ENCODE data around the gene PITX2.

The PITX2 gene

GRCh38 chr4:110635163-110635865 is 12.4 kb upstream of the PITX2 start:
- H3K4me1 ChIP-seq (ENCODE audit: control insufficient read depth, insufficient read depth, low read length): no peaks in the 10 kb centered on the region
- peak overlapping the region; percentile 9 for H3K4me3 ChIP-seq (ENCODE audit: low read depth, low read length)
- no peak overlapping the region for H3K27ac ChIP-seq (ENCODE audit: extremely low read depth, low read depth, low read length)
- ChIA-PET CTCF (no interaction called here), POLR2A (interaction anchor here (1.8 kb wide), 1 partner anchor 13 kb away, joined by 14 read pairs; the partner anchor contains the start of gene PITX2)
- peaks cover 0 to 36% of the 10 kb centered on the region in 2 experiments; a peak in 1 of 3 replicates for H3K36me3 ChIP-seq (ENCODE audit: control insufficient read depth in 2 of 2, insufficient read depth in 1 of 2, low read length in 2 of 2)
- TF ChIP-seq ZNF433 (tag by site-specific recombination; IDR thresholded peaks at IDR 0.05; ENCODE audit: low read depth) (no peak), MYNN (tag by site-specific recombination; IDR thresholded peaks at IDR 0.05; ENCODE audit: borderline replicate concordance) (no peak), EGR2 (tag by site-specific recombination; IDR thresholded peaks at IDR 0.05; ENCODE audit: low read depth) (no peak), ZNF514 (tag by site-specific recombination; IDR thresholded peaks at IDR 0.05) (no peak), ZSCAN5A (tag by site-specific recombination; IDR thresholded peaks at IDR 0.05) (no peak), ZNF645 (tag by site-specific recombination; IDR thresholded peaks at IDR 0.05) (no peak), ZNF404 (tag by site-specific recombination; IDR thresholded peaks at IDR 0.05) (no peak), ZNF133 (tag by site-specific recombination; IDR thresholded peaks at IDR 0.05) (no peak), ZSCAN23 (tag by site-specific recombination; IDR thresholded peaks at IDR 0.05) (no peak), ATF2 (tag by site-specific recombination; IDR thresholded peaks at IDR 0.05; ENCODE audit: low read depth) (no peak)
- no peaks in the 10 kb centered on the region for H3K9me3 ChIP-seq (ENCODE audit: control insufficient read depth, insufficient read depth, low read depth, low read length)

- no peaks in the 10 kb centered on the region for H3K4me1 ChIP-seq (ENCODE audit: control insufficient read depth, insufficient read depth, low read length)
- peaks cover 0 to 39% of the 10 kb centered on the region in 2 experiments; a peak in 1 of 3 replicates for H3K36me3 ChIP-seq (ENCODE audit: control insufficient read depth in 2 of 2, insufficient read depth in 1 of 2, low read length in 2 of 2)
- H3K9me3 ChIP-seq (ENCODE audit: control insufficient read depth, insufficient read depth, low read depth, low read length): no peaks in the 10 kb centered on the region
- no peak overlapping the region for H3K4me3 ChIP-seq (ENCODE audit: low read depth, low read length)
- POLR2A ChIA-PET: no interaction called here
- CTCF ChIA-PET: no interaction called here
- H3K27ac ChIP-seq (ENCODE audit: extremely low read depth, low read depth, low read length): no peak overlapping the region
- no peak for TF ChIP-seq HIC1 (tag by site-specific recombination; IDR thresholded peaks at IDR 0.05)
- TF ChIP-seq ZNF211 (tag by site-specific recombination; IDR thresholded peaks at IDR 0.05; ENCODE audit: low read depth): no peak
- no peak for TF ChIP-seq ZBTB26 (tag by site-specific recombination; optimal IDR thresholded peaks at IDR 0.05)
- no peak for TF ChIP-seq ZNF529 (tag by site-specific recombination; IDR thresholded peaks at IDR 0.05; ENCODE audit: insufficient replicate concordance)
- no peak for TF ChIP-seq ZNF169 (tag by site-specific recombination; IDR thresholded peaks at IDR 0.05)
- no peak for TF ChIP-seq ZNF292 (tag by site-specific recombination; IDR thresholded peaks at IDR 0.05; ENCODE audit: borderline replicate concordance, low read depth)
- TF ChIP-seq PRDM4 (tag by site-specific recombination; IDR thresholded peaks at IDR 0.05): no peak
- TF ChIP-seq ZNF785 (tag by site-specific recombination; IDR thresholded peaks at IDR 0.05): no peak
- no peak for TF ChIP-seq ZNF701 (tag by site-specific recombination; IDR thresholded peaks at IDR 0.05)
- no peak for TF ChIP-seq ZNF221 (tag by site-specific recombination; IDR thresholded peaks at IDR 0.05; ENCODE audit: borderline replicate concordance)
- TF ChIP-seq ZNF350 (tag by site-specific recombination; IDR thresholded peaks at IDR 0.05): no peak
- TF ChIP-seq ZNF768 (tag by site-specific recombination; IDR thresholded peaks at IDR 0.05): no peak
- TF ChIP-seq MZF1 (tag by site-specific recombination; IDR thresholded peaks at IDR 0.05; ENCODE audit: borderline replicate concordance): no peak
These were observed 11.7 kb upstream of the PITX2 start for GRCh38 chr4:110634350-110635162.
